HG03575 (cell line): ENCODE results near the gene SCRG1.

Experiments used
- ATAC-seq: cut with Tn5 transposase; IDR thresholded peaks from one replicate; pipeline ENCODE4 v1.9.1; 2021; ENCODE audit not compliant: unreplicated experiment, insufficient number of reproducible peaks, low FRiP score; ENCODE audit errors: extremely low read depth

SCRG1 gene

GRCh38 chr4:173370130-173370476 lies 28.8 kb downstream of the SCRG1 start:
- no peak for ATAC-seq

- ATAC-seq, result no peak
These were observed 31.0 kb downstream of the SCRG1 start for GRCh38 chr4:173367946-173368345.

GRCh38 chr4:173367285-173367684 lies 31.6 kb downstream of the SCRG1 start:
- ATAC-seq, result peak; percentile 23

- no peak for ATAC-seq
These were observed 33.4 kb downstream of the SCRG1 start for GRCh38 chr4:173365359-173365996.

GRCh38 chr4:173362666-173363065 lies 36.2 kb downstream of the SCRG1 start:
- no peak for ATAC-seq

- ATAC-seq, result no peak
These were observed 38.2 kb downstream of the SCRG1 start for GRCh38 chr4:173360587-173361221.

- no peak for ATAC-seq
These were observed 41.0 kb downstream of the SCRG1 start for GRCh38 chr4:173357939-173358338.

GRCh38 chr4:173347467-173347866 lies 51.4 kb downstream of the SCRG1 start:
- no peak for ATAC-seq

- no peak for ATAC-seq
These were observed 52.8 kb downstream of the SCRG1 start for GRCh38 chr4:173346074-173346473.

GRCh38 chr4:173345648-173346047 lies 53.3 kb downstream of the SCRG1 start:
- ATAC-seq, result no peak

- no peak for ATAC-seq
These were observed 55.0 kb downstream of the SCRG1 start for GRCh38 chr4:173343832-173344397.

- ATAC-seq, result no peak
These were observed 61.5 kb downstream of the SCRG1 start for GRCh38 chr4:173337463-173337862.

GRCh38 chr4:173334891-173335752 lies 63.8 kb downstream of the SCRG1 start:
- peak; percentile 21 for ATAC-seq
